Stimulated activated CD4-positive, alpha-beta T cell treated with anti-CD3 and anti-CD28 coated beads, Interleukin-2, amount 100 ng/mL, for 4 hours (primary cell): ENCODE data around the gene NYNRIN.

Experiments used
- DNase-seq: peaks from one replicate; pipeline ENCODE4 v3.0.0-alpha.2; 2020; ENCODE audit warnings: low read depth

Gene NYNRIN

GRCh38 chr14:24415421-24416253, 16.8 kb downstream of the NYNRIN start:
- DNase-seq = no peak

GRCh38 chr14:24416254-24416931, 17.6 kb downstream of the NYNRIN start:
- DNase-seq = no peak

GRCh38 chr14:24416932-24417619, 18.3 kb downstream of the NYNRIN start:
- DNase-seq = no peak

GRCh38 chr14:24417832-24418491, 19.2 kb downstream of the NYNRIN start:
- no peak for DNase-seq

GRCh38 chr14:24418492-24418873, 19.7 kb downstream of the NYNRIN start:
- no peak for DNase-seq

GRCh38 chr14:24422261-24422660, 23.5 kb downstream of the NYNRIN start:
- DNase-seq = no peak

- DNase-seq = no peak
Observed at GRCh38 chr14:24422694-24423601, 24.1 kb downstream of the NYNRIN start.

- no peak for DNase-seq
Observed at GRCh38 chr14:24425704-24426103, 26.9 kb downstream of the NYNRIN start.

GRCh38 chr14:24426150-24426911, 27.5 kb downstream of the NYNRIN start:
- DNase-seq = no peak

- DNase-seq = no peak
Observed at GRCh38 chr14:24426912-24427536, 28.2 kb downstream of the NYNRIN start.

- no peak for DNase-seq
Observed at GRCh38 chr14:24427537-24428508, 29.0 kb downstream of the NYNRIN start.

- DNase-seq = no peak
Observed at GRCh38 chr14:24428628-24429394, 30.0 kb downstream of the NYNRIN start.

- DNase-seq = peak; percentile 81
Observed at GRCh38 chr14:24429395-24430142, 30.8 kb downstream of the NYNRIN start, which contains the start of the genes CBLN3 and KHNYN. TSS of gene CBLN3 (minus strand) at chr14:24429668. CDS start at chr14:24429054, 614 bp downstream. TSS of gene KHNYN (plus strand) at chr14:24429954. CDS start at chr14:24430731, 777 bp downstream.

- no peak for DNase-seq
Observed at GRCh38 chr14:24430143-24430681, 31.4 kb downstream of the NYNRIN start.

GRCh38 chr14:24430682-24431568, 32.1 kb downstream of the NYNRIN start:
- DNase-seq = peak; percentile 58
